Measurements from ENCODE around the gene PHGDH. TPM values are rescaled to one million over a fixed set of nuclear protein-coding genes. Genes with fewer than 3 reads are reported as not detected.
A peak's percentile ranks its signal among the peaks of the same experiment; 100 is the strongest.
"Not testable (repeated sequence)": the region's sequence is repeated elsewhere in the genome, so short reads cannot be mapped to it uniquely, and the experiment has no call there.

The PHGDH gene
- total RNA-seq, 3 donors from 2014 or later = 3.3 to 32.9 (median 13.2) TPM

DNA sequence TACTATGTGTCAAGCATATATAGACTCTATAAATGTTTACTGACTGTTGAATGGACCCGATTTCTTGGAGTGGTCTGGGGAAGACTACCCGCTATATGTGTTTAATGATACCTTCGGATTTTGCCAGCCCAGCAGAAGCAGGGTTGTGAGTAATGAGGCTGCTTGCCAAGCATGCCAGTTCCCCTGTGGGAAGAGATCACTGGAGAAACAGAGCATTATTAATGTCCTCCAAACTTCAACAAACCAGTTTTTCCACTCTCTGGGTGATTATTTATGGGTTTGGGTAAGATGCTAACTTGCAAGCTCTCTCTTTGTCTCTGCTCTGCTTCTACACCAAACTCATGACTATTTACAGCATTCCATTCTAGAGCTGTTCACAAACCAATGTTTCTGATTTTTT, 25.1 kb upstream of the PHGDH start:
- TF ChIP-seq, protein P1, sequence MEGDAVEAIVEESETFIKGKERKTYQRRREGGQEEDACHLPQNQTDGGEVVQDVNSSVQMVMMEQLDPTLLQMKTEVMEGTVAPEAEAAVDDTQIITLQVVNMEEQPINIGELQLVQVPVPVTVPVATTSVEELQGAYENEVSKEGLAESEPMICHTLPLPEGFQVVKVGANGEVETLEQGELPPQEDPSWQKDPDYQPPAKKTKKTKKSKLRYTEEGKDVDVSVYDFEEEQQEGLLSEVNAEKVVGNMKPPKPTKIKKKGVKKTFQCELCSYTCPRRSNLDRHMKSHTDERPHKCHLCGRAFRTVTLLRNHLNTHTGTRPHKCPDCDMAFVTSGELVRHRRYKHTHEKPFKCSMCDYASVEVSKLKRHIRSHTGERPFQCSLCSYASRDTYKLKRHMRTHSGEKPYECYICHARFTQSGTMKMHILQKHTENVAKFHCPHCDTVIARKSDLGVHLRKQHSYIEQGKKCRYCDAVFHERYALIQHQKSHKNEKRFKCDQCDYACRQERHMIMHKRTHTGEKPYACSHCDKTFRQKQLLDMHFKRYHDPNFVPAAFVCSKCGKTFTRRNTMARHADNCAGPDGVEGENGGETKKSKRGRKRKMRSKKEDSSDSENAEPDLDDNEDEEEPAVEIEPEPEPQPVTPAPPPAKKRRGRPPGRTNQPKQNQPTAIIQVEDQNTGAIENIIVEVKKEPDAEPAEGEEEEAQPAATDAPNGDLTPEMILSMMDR (IDR thresholded peaks at IDR 0.05) = no peak
- no peak for DNase-seq
- ATAC-seq = no peak
- Histone ChIP-seq H3K9me3 (no peaks in the 10 kb centered on the region), H3K4me1 (ENCODE audit: low read depth) (no peaks in the 10 kb centered on the region), H3K36me3 (ENCODE audit: low read depth) (no peaks in the 10 kb centered on the region), H3K4me3 (no peak overlapping the region)
- intact Hi-C loops (cut with DNase I, micrococcal nuclease) = no loop called here

- Histone ChIP-seq H3K9me3 (no peaks in the 10 kb centered on the region), H3K36me3 (ENCODE audit: low read depth) (no peaks in the 10 kb centered on the region), H3K4me1 (ENCODE audit: low read depth) (no peaks in the 10 kb centered on the region), H3K4me3 (no peak overlapping the region)
- TF ChIP-seq, protein P1 (IDR thresholded peaks at IDR 0.05) = no peak
- DNase-seq (no peak), ATAC-seq (no peak)
- intact Hi-C loops (cut with DNase I, micrococcal nuclease) = no loop called here
These were observed 24.2 kb upstream of the PHGDH start for GRCh38 chr1:119687434-119688079.

DNA sequence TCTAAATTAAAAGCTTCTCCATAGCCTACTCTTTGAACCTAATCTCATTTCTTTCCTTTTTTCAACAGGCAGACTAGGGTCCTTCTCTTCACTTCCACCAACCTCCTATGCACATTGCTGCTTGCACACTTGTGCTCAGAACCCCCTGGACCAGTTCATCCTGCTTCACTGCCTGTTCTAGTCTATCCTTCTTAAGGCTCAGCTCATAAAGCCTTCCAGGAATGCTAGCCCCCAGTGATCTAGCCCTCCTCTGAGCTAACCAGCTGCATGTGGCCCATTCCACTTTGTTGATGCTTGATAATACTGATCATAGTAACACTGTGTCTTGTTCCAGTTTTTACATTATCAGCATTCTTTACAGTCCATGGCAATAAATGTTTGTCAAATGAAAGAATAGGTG, 22.9 kb upstream of the PHGDH start:
- Histone ChIP-seq H3K9me3 (no peaks in the 10 kb centered on the region), H3K4me3 (no peak overlapping the region), H3K4me1 (ENCODE audit: low read depth) (no peaks in the 10 kb centered on the region), H3K36me3 (ENCODE audit: low read depth) (no peaks in the 10 kb centered on the region)
- TF ChIP-seq, protein P1 (IDR thresholded peaks at IDR 0.05) = no peak
- no peak for ATAC-seq
- intact Hi-C loops (cut with DNase I, micrococcal nuclease) = no loop called here
- no peak for DNase-seq

GRCh38 chr1:119689511-119689910, 22.2 kb upstream of the PHGDH start:
- Histone ChIP-seq H3K9me3 (no peaks in the 10 kb centered on the region), H3K4me3 (no peak overlapping the region), H3K4me1 (ENCODE audit: low read depth) (no peaks in the 10 kb centered on the region), H3K36me3 (ENCODE audit: low read depth) (no peaks in the 10 kb centered on the region)
- intact Hi-C loops (cut with DNase I, micrococcal nuclease) = no loop called here
- TF ChIP-seq, protein P1 (IDR thresholded peaks at IDR 0.05) = no peak
- ATAC-seq (no peak), DNase-seq (no peak)

- intact Hi-C loops (cut with DNase I, micrococcal nuclease) = not testable (repeated sequence)
- peak in 2 of 3 donors; percentile 28 to 32 for DNase-seq
These were observed 14.9 kb upstream of the PHGDH start for GRCh38 chr1:119696863-119697262.

GRCh38 chr1:119697598-119697997, 14.1 kb upstream of the PHGDH start:
- TF ChIP-seq, protein P1 (IDR thresholded peaks at IDR 0.05) = no peak
- Histone ChIP-seq H3K36me3 (ENCODE audit: low read depth) (no peaks in the 10 kb centered on the region), H3K4me1 (ENCODE audit: low read depth) (no peaks in the 10 kb centered on the region), H3K4me3 (no peak overlapping the region), H3K9me3 (peaks cover 8% of the 10 kb centered on the region)
- no peak for ATAC-seq
- intact Hi-C loops (cut with DNase I, micrococcal nuclease) = no loop called here
- DNase-seq = no peak

More at GRCh38 chr1:119696863-119697262, 14.9 kb upstream of the PHGDH start:
- ATAC-seq = peak; percentile 72
- H3K4me1 ChIP-seq (ENCODE audit: low read depth); H3K4me3 ChIP-seq; H3K36me3 ChIP-seq (ENCODE audit: low read depth); H3K9me3 ChIP-seq: not testable (repeated sequence)

Measured in mucosa of descending colon (tissue), 3 donors.